SK-N-SH (cell line): ENCODE data around the gene MAP6. TPM values are rescaled to one million over a fixed set of nuclear protein-coding genes. Genes with fewer than 3 reads are reported as not detected.
"Not testable (repeated sequence)": the region's sequence is repeated elsewhere in the genome, so short reads cannot be mapped to it uniquely, and the experiment has no call there.

Source experiments
- CTCF ChIA-PET: fragments of 300-600, 350-600 bp; formaldehyde crosslinking; extraction: SDS; loops from one replicate; lab custom pipeline; 2021; lab: Yijun Ruan, JAX
- POLR2A ChIA-PET: fragments of 350-600 bp; sonication (Branson Sonifier 250); formaldehyde crosslinking; extraction: SDS; loops from one replicate; lab custom pipeline; 2020; ENCODE audit warnings: antibody characterized with exemption, inconsistent platforms; lab: Yijun Ruan, JAX
- DNase-seq: peaks from one replicate; pipeline ENCODE4 v3.0.0; 2012
- H2AFZ ChIP-seq: fragments of 200-600 bp; sonication (generic); 2 replicates; pipeline ENCODE4 v1.8.1; 2016; ENCODE audit warnings: antibody characterized with exemption, mild to moderate bottlenecking, low read depth
- H3F3A ChIP-seq: fragments of 200-600 bp; sonication (generic); replicated peaks from 2 replicates; pipeline ENCODE3; 2016; ENCODE audit warnings: antibody characterized with exemption, mild to moderate bottlenecking; ENCODE audit not compliant: insufficient read depth
- H3K27ac ChIP-seq, 2 experiments: fragments of 200-500 bp in 1 of 2; fragments of 200-600 bp in 1 of 2; sonication (Bioruptor generic) in 1 of 2; sonication (generic), shearing (Covaris generic) in 1 of 2; 2 replicates each; pipeline versions ENCODE4 v1.5.1 to v1.6.1; 2014 to 2016; ENCODE audit warnings: low read depth in 2 of 2, inconsistent platforms in 1 of 2, low read length in 1 of 2, mild to moderate bottlenecking in 1 of 2, mixed read lengths in 1 of 2
- H3K27me3 ChIP-seq: fragments of 200-600 bp; sonication (generic), shearing (Covaris generic); 2 replicates; pipeline ENCODE4 v1.6.1; 2016; ENCODE audit warnings: mixed run types; ENCODE audit not compliant: insufficient read depth
- H3K36me3 ChIP-seq, 2 experiments: fragments of 200-500 bp in 1 of 2; fragments of 200-600 bp in 1 of 2; sonication (Bioruptor generic) in 1 of 2; sonication (generic) in 1 of 2; replicated peaks in 1 of 2; 2 replicates each; pipeline versions ENCODE3 to v1.5.1; 2014 to 2016; ENCODE audit warnings: low read length in 1 of 2, mild to moderate bottlenecking in 1 of 2; ENCODE audit not compliant: insufficient read depth in 2 of 2, control insufficient read depth in 1 of 2
- H3K4me1 ChIP-seq, 2 experiments: fragments of 200-500 bp in 1 of 2; fragments of 200-600 bp in 1 of 2; sonication (Bioruptor generic) in 1 of 2; sonication (generic), shearing (Covaris generic) in 1 of 2; 2 replicates each; pipeline versions ENCODE4 v1.5.1 to v1.6.1; 2014 to 2016; ENCODE audit warnings: low read depth in 1 of 2, low read length in 1 of 2, mixed run types in 1 of 2; ENCODE audit not compliant: insufficient read depth in 2 of 2, control insufficient read depth in 1 of 2
- H3K4me2 ChIP-seq: fragments of 200-600 bp; sonication (generic), shearing (Covaris generic); 2 replicates; pipeline ENCODE4 v1.6.1; 2017; ENCODE audit warnings: mixed run types
- H3K4me3 ChIP-seq, 2 experiments: fragments of 200-500 bp in 1 of 2; fragments of 200-600 bp in 1 of 2; sonication (Bioruptor generic) in 1 of 2; sonication (generic), shearing (Covaris generic) in 1 of 2; 2 replicates each; pipeline versions ENCODE4 v1.5.1 to v1.8.1; 2014 to 2016; ENCODE audit warnings: low read depth in 2 of 2, inconsistent platforms in 1 of 2, low read length in 1 of 2, mild to moderate bottlenecking in 1 of 2, mixed read lengths in 1 of 2, moderate library complexity in 1 of 2
- H3K79me2 ChIP-seq: fragments of 200-600 bp; sonication (generic); 2 replicates; pipeline ENCODE4 v1.8.1; 2017; ENCODE audit warnings: mild to moderate bottlenecking; ENCODE audit not compliant: insufficient read depth
- H3K9ac ChIP-seq: fragments of 200-600 bp; sonication (generic); 2 replicates; pipeline ENCODE4 v1.6.1; 2017; ENCODE audit warnings: mixed run types
- H3K9me2 ChIP-seq: fragments of 200-600 bp; sonication (generic); 2 replicates; pipeline ENCODE4 v1.6.1; 2017; ENCODE audit warnings: mixed run types
- H3K9me3 ChIP-seq: fragments of 200-600 bp; sonication (generic); 2 replicates; pipeline ENCODE4 v1.6.1; 2017; ENCODE audit warnings: mixed run types, mild to moderate bottlenecking, moderate library complexity
- H4K20me1 ChIP-seq: fragments of 200-600 bp; sonication (generic); 2 replicates; pipeline ENCODE4 v1.6.1; 2017; ENCODE audit warnings: mild to moderate bottlenecking, mixed run types; ENCODE audit not compliant: insufficient read depth
- CHD2 ChIP-seq: fragments of 150-350 bp; IDR thresholded peaks from 2 replicates; pipeline ENCODE4 v1.6.1; 2018; ENCODE audit warnings: low read length; ENCODE audit not compliant: partially characterized antibody
- ELF1 ChIP-seq: IDR thresholded peaks from 2 replicates; pipeline ENCODE4 v1.4.0; 2012
- FOSL2 ChIP-seq: IDR thresholded peaks from 2 replicates; pipeline ENCODE4 v1.4.0; 2012; ENCODE audit warnings: low read depth, mild to moderate bottlenecking, moderate library complexity, borderline replicate concordance
- GABPA ChIP-seq: IDR thresholded peaks from 2 replicates; pipeline ENCODE4 v1.4.0; 2012; ENCODE audit warnings: low read depth, mild to moderate bottlenecking
- JUND ChIP-seq: IDR thresholded peaks from 2 replicates; pipeline ENCODE4 v1.4.0; 2012
- NFIC ChIP-seq: IDR thresholded peaks from 2 replicates; pipeline ENCODE4 v1.4.0; 2012; ENCODE audit warnings: borderline replicate concordance
- NRF1 ChIP-seq: IDR thresholded peaks from 2 replicates; pipeline ENCODE4 v1.6.1; 2012; ENCODE audit warnings: low read depth, mild to moderate bottlenecking, low read length
- PBX3 ChIP-seq: IDR thresholded peaks from 2 replicates; pipeline ENCODE4; 2012
- POLR2AphosphoS5 ChIP-seq: IDR thresholded peaks from 2 replicates; pipeline ENCODE4 v1.6.1; 2012; ENCODE audit warnings: low read depth, low read length
- RAD21 ChIP-seq: IDR thresholded peaks from 2 replicates; pipeline ENCODE4 v1.6.1; 2012; ENCODE audit warnings: mild to moderate bottlenecking, low read length
- RCOR1 ChIP-seq: fragments of 150-350 bp; IDR thresholded peaks from 2 replicates; pipeline ENCODE4 v1.6.1; 2017; ENCODE audit warnings: antibody characterized with exemption, low read length
- RFX5 ChIP-seq: IDR thresholded peaks from 2 replicates; pipeline ENCODE4 v1.6.1; 2012; ENCODE audit warnings: mild to moderate bottlenecking, improper control_type of control experiment, low read length
- RXRA ChIP-seq: IDR thresholded peaks from 2 replicates; pipeline ENCODE4 v1.4.0; 2012; ENCODE audit warnings: low read depth, mild to moderate bottlenecking, borderline replicate concordance
- SIN3A ChIP-seq: IDR thresholded peaks from 2 replicates; pipeline ENCODE4 v1.6.1; 2012; ENCODE audit warnings: low read depth, mild to moderate bottlenecking, low read length, moderate library complexity, borderline replicate concordance
- TAF1 ChIP-seq: IDR thresholded peaks from 2 replicates; pipeline ENCODE4 v1.6.1; 2012; ENCODE audit warnings: low read depth, mild to moderate bottlenecking, low read length, moderate library complexity, borderline replicate concordance
- USF1 ChIP-seq: IDR thresholded peaks from 2 replicates; pipeline ENCODE4 v1.4.0; 2012; ENCODE audit warnings: low read depth, borderline replicate concordance
- USF2 ChIP-seq: fragments of 150-350 bp; IDR thresholded peaks from 2 replicates; pipeline ENCODE4 v1.6.1; 2017; ENCODE audit warnings: antibody characterized with exemption, low read length, low read depth, borderline replicate concordance
- YY1 ChIP-seq: IDR thresholded peaks from 2 replicates; pipeline ENCODE4 v1.4.0; 2012; ENCODE audit warnings: low read depth, mild to moderate bottlenecking
- WGBS: methylation state at CpG from one replicate; pipeline ENCODE4 v1.1.6; 2017; ENCODE audit warnings: low lambda C conversion rate; 5-methylcytosine and 5-hydroxymethylcytosine counted together
- polyA plus RNA-seq, 3 experiments: library from polyadenylated mRNA; depleted of rRNA; stranded (reverse); fragments of >200 nt; gene quantifications; 2 replicates each; pipeline ENCODE4 v1.2.3, GENCODE V29; 2012
- TF ChIP-seq, protein P1 (sequence below): IDR thresholded peaks from 2 replicates; pipeline ENCODE4 v1.4.0; 2012; ENCODE audit warnings: low read depth

MAP6 gene
- polyA plus RNA-seq, 1 of the 3 experiments (the other 2 are of a cell fraction): 11.1 TPM

DNA sequence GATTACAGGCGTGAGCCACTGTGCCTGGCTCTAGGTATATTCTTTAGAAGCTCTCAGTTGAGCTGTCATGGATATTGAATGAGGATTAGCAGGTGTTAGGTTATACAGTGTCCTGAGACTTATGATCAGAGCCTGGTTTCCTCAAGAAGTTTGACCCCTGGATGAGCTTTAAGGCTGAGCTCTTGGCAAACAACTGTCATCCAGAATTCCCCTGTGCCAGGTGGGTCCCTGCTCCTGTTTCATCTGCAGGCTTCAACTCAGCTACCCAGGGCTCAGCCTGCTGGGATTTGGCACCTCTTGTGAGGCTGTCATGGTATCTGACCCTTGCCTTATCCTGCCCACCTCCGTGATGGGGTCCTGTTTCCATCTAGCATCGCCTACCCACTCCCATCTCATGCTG, 82.4 kb downstream of the MAP6 start:
- no peaks in the 10 kb centered on the region for H3F3A ChIP-seq
- no peaks in the 10 kb centered on the region for H4K20me1 ChIP-seq
- H3K36me3 ChIP-seq: no peaks in the 10 kb centered on the region
- ChIA-PET POLR2A (interaction anchor here (0.6 kb wide), 1 partner anchor 401 kb away, joined by 3 read pairs; no protein-coding TSS in a partner anchor), CTCF (interaction anchor here (1.7 to 3.3 kb wide), 2 partner anchors 9 to 11 kb away, joined by 6 to 15 read pairs; no protein-coding TSS in a partner anchor)
- no peaks in the 10 kb centered on the region for H3K9me2 ChIP-seq
- H3K4me2 ChIP-seq: no peak overlapping the region
- no peak overlapping the region for H3K27ac ChIP-seq
- DNase-seq: no peak
- no peaks in the 10 kb centered on the region for H3K27me3 ChIP-seq
- TF ChIP-seq USF2 (no peak), POLR2AphosphoS5 (no peak), YY1 (no peak), FOSL2 (no peak), NRF1 (no peak), RXRA (no peak), RFX5 (no peak), RAD21 (no peak), CHD2 (no peak), RCOR1 (no peak), PBX3 (no peak), GABPA (no peak), NFIC (no peak), JUND (no peak), SIN3A (no peak), ELF1 (no peak)
- TF ChIP-seq, protein P1, sequence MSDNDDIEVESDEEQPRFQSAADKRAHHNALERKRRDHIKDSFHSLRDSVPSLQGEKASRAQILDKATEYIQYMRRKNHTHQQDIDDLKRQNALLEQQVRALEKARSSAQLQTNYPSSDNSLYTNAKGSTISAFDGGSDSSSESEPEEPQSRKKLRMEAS: no peak
- H2AFZ ChIP-seq: no peak overlapping the region
- H3K4me1 ChIP-seq: peaks cover 15 to 24% of the 10 kb centered on the region in 2 experiments; a peak in 2 of 4 replicates
- 92% methylated on average over 3 of the region's 3 CpGs for WGBS
- no peak overlapping the region for H3K9ac ChIP-seq
- H3K9me3 ChIP-seq: no peaks in the 10 kb centered on the region
- H3K4me3 ChIP-seq: no peak overlapping the region
- H3K79me2 ChIP-seq: no peaks in the 10 kb centered on the region

DNA sequence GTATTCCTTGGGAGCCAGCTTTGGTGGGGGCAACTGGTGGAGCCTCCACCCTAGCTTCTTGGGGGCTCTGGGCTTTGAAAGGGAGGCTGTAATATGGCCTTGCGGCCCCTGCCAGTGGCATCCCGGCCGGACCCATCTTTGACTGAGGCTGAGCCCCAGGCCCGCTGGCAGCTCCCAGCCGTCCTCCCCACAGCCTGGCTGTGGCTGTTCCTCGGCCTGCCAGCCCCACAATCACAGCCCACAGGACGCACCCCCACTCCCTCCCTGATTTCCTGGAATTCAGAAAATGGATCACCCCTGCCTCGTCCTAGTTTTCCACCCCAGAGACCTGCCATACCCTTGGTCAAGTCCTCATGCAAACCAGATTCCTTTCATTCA, 83.6 kb downstream of the MAP6 start:
- Histone ChIP-seq H3K27me3 (no peaks in the 10 kb centered on the region), H3K27ac (no peak overlapping the region), H3K9me3 (no peaks in the 10 kb centered on the region), H3K36me3 (no peaks in the 10 kb centered on the region), H3K79me2 (no peaks in the 10 kb centered on the region), H3K9me2 (no peaks in the 10 kb centered on the region), H3F3A (no peaks in the 10 kb centered on the region), H2AFZ (no peak overlapping the region), H4K20me1 (no peaks in the 10 kb centered on the region), H3K4me2 (no peak overlapping the region), H3K4me3 (no peak overlapping the region), H3K4me1 (peaks cover 15 to 21% of the 10 kb centered on the region in 2 experiments; a peak in 2 of 4 replicates), H3K9ac (no peak overlapping the region)
- DNase-seq: no peak
- TF ChIP-seq TAF1: no peak
- TF ChIP-seq USF1: no peak
- TF ChIP-seq, protein P1: no peak
- no peak for TF ChIP-seq PBX3
- 81% methylated on average over 3 of the region's 8 CpGs for WGBS
- CTCF ChIA-PET: interaction anchor here (1.7 to 3.4 kb wide), 4 partner anchors 8 to 43 kb away, joined by 6 to 15 read pairs (median 11); no protein-coding TSS in a partner anchor
- POLR2A ChIA-PET: interaction anchor here (3.8 kb wide), 1 partner anchor 31 kb away, joined by 39 read pairs; no protein-coding TSS in a partner anchor

- WGBS: 98% methylated on average over 12 of the region's 12 CpGs
- H3K4me3 ChIP-seq, H3K27me3 ChIP-seq, H3K79me2 ChIP-seq, H3K9ac ChIP-seq, DNase-seq, H3K36me3 ChIP-seq, H3K9me3 ChIP-seq, H3F3A ChIP-seq, H3K4me2 ChIP-seq, H3K9me2 ChIP-seq, H2AFZ ChIP-seq, H4K20me1 ChIP-seq: not testable (repeated sequence)
- peak overlapping the region in 1 of 2 experiments; percentile 93; a peak in 2 of 4 replicates for H3K27ac ChIP-seq
- CTCF ChIA-PET: interaction anchor here (1.2 to 3.4 kb wide), 7 partner anchors 8 to 121 kb away, joined by 3 to 15 read pairs (median 7); no protein-coding TSS in a partner anchor
- H3K4me1 ChIP-seq: peaks cover 15 to 20% of the 10 kb centered on the region in 2 experiments; a peak in 2 of 4 replicates
- POLR2A ChIA-PET: interaction anchor here (1.0 to 3.8 kb wide), 5 partner anchors 22 to 89 kb away, joined by 3 to 39 read pairs (median 17); partner anchors contain the start of genes MAP6 and SERPINH1
Measured at GRCh38 chr11:75584659-75585292, 84.1 kb downstream of the MAP6 start.
